GM12878 (cell line): ENCODE results near the gene AHCYL2. TPM values are rescaled to one million over a fixed set of nuclear protein-coding genes. Genes with fewer than 3 reads are reported as not detected.

Experiments used
- ATAC-seq: fragments of 200-7000 bp; cut with Tn5 transposase; 3 replicates; pipeline ENCODE4 v1.9.1; 2020; ENCODE audit warnings: mild to moderate bottlenecking, moderate library complexity
- BruUV-seq: library from RNA; stranded (reverse); fragments of 400-500 nt; replicated peaks from 2 replicates; lab custom pipeline; 2021; lab: Mats Ljungman, UMichigan
- CTCF ChIA-PET: fragments of 300-600 bp; sonication (Branson Sonifier 250); formaldehyde crosslinking; extraction: SDS; loops from one replicate; lab custom pipeline; 2021; ENCODE audit warnings: inconsistent platforms; lab: Yijun Ruan, JAX
- POLR2A ChIA-PET: fragments of 350-600 bp; formaldehyde crosslinking; extraction: SDS; loops from one replicate; lab custom pipeline; 2021; ENCODE audit warnings: inconsistent platforms; lab: Charles Lee
- RAD21 ChIA-PET: fragments of 300-600 bp; sonication (Branson Sonifier 250); formaldehyde crosslinking; loops from one replicate; lab custom pipeline; 2023; ENCODE audit warnings: antibody characterized with exemption; ENCODE audit not compliant: unreplicated experiment; lab: Charles Lee
- SMC1A ChIA-PET: fragments of 300-600 bp; sonication (Branson Sonifier 250); formaldehyde crosslinking; loops from one replicate; lab custom pipeline; 2023; ENCODE audit not compliant: unreplicated experiment, uncharacterized antibody; lab: Charles Lee
- DNase-seq: peaks from one replicate; pipeline ENCODE4 v3.0.0-alpha.2; 2011; ENCODE audit warnings: low read depth, low spot score
- FAIRE-seq: peaks from 3 replicates; lab custom pipeline; 2011; peaks lifted over from hg19 to GRCh38; lab: Jason Lieb, UNC
- H2AFZ ChIP-seq: 2 replicates; pipeline ENCODE4 v1.6.0; 2011; ENCODE audit warnings: low read depth, low read length, control low read depth; ENCODE audit not compliant: control insufficient read depth
- H3K27ac ChIP-seq: 2 replicates; pipeline ENCODE4 v1.5.1; 2011; ENCODE audit warnings: control low read depth; ENCODE audit not compliant: control insufficient read depth, insufficient read depth
- H3K27me3 ChIP-seq, 2 experiments: replicated peaks in 1 of 2; 2 replicates each; pipeline versions ENCODE4 v1.6.0 to v1.6.1; 2011; ENCODE audit warnings: low read length in 1 of 2; ENCODE audit not compliant: control insufficient read depth in 2 of 2, insufficient read depth in 2 of 2
- H3K36me3 ChIP-seq, 2 experiments: 2 replicates each; pipeline ENCODE4 v1.5.1; 2011; ENCODE audit warnings: low read length in 1 of 2; ENCODE audit not compliant: control insufficient read depth in 2 of 2, insufficient read depth in 2 of 2
- H3K4me1 ChIP-seq: 2 replicates; pipeline ENCODE4 v1.6.1; 2011; ENCODE audit warnings: mild to moderate bottlenecking, low read length, moderate library complexity, mixed read lengths; ENCODE audit not compliant: control insufficient read depth, insufficient read depth
- H3K4me2 ChIP-seq: 2 replicates; pipeline ENCODE4 v1.6.0; 2011; ENCODE audit warnings: control low read depth; ENCODE audit not compliant: control insufficient read depth, insufficient read depth
- H3K4me3 ChIP-seq: fragments of 200-600 bp; sonication (generic); 2 replicates; pipeline ENCODE4 v1.5.1; 2016
- H3K79me2 ChIP-seq: 2 replicates; pipeline ENCODE4 v1.6.0; 2011; ENCODE audit warnings: low read length; ENCODE audit not compliant: control insufficient read depth, insufficient read depth
- H3K9ac ChIP-seq: 2 replicates; pipeline ENCODE4 v1.8.0; 2011; ENCODE audit warnings: low read length, control low read depth, mixed read lengths; ENCODE audit not compliant: control insufficient read depth, insufficient read depth
- H3K9me3 ChIP-seq: replicated peaks from 3 replicates; pipeline ENCODE4 v1.5.1; 2011; ENCODE audit warnings: mild to moderate bottlenecking, low read length; ENCODE audit not compliant: control insufficient read depth, insufficient read depth
- H4K20me1 ChIP-seq: 2 replicates; pipeline ENCODE4 v1.6.0; 2011; ENCODE audit not compliant: control insufficient read depth, insufficient read depth
- BHLHE40 ChIP-seq, 2 experiments: fragments of 450-650 bp in 1 of 2; IDR thresholded peaks; 2 replicates each; pipeline ENCODE4 v1.6.1; 2011 to 2017; ENCODE audit warnings: low read depth in 2 of 2, borderline replicate concordance in 1 of 2, improper control_type of control experiment in 1 of 2, low read length in 1 of 2, mild to moderate bottlenecking in 1 of 2
- BMI1 ChIP-seq: fragments of 450-650 bp; IDR thresholded peaks from 2 replicates; pipeline ENCODE4 v1.6.1; 2016; ENCODE audit warnings: mild to moderate bottlenecking, moderate library complexity, borderline replicate concordance
- NBN ChIP-seq: fragments of 450-650 bp; IDR thresholded peaks from 2 replicates; pipeline ENCODE4 v1.6.1; 2016
- SMAD1 ChIP-seq: fragments of 450-650 bp; IDR thresholded peaks from 2 replicates; pipeline ENCODE4 v1.6.1; 2018; ENCODE audit warnings: mild to moderate bottlenecking, low read depth; ENCODE audit not compliant: partially characterized antibody
- YBX1 ChIP-seq: fragments of 450-650 bp; IDR thresholded peaks from 2 replicates; pipeline ENCODE4 v1.6.1; 2016; ENCODE audit warnings: antibody characterized with exemption
- ZNF207 ChIP-seq: fragments of 450-650 bp; IDR thresholded peaks from 2 replicates; pipeline ENCODE4 v1.6.1; 2014; ENCODE audit warnings: antibody characterized with exemption, mild to moderate bottlenecking, borderline replicate concordance
- WGBS: methylation state at CpG from one replicate; pipeline ENCODE4 v1.1.6; 2016; ENCODE audit warnings: low lambda C conversion rate; ENCODE audit not compliant: insufficient replicate concordance, insufficient coverage; ENCODE audit errors: missing lambda C conversion rate; 5-methylcytosine and 5-hydroxymethylcytosine counted together
- in situ Hi-C: fragments of 300-500 bp; cut with MboI; formaldehyde crosslinking; loops from 9 replicates; pipeline ENCODE4 v1.14.3; 2018; ENCODE audit warnings: mixed read lengths
- intact Hi-C: fragments of 100-400 bp; cut with micrococcal nuclease; formaldehyde crosslinking; loops from one replicate; pipeline ENCODE4 v1.14.2; 2022; ENCODE audit not compliant: unreplicated experiment
- polyA plus RNA-seq, 11 experiments: library from polyadenylated mRNA; depleted of rRNA in 4 of 11; unstranded in 6 of 11; stranded (reverse) in 5 of 11; fragments of >200 nt; fragmentation: Nextera tagmentation in 4 of 11; fragmentation: Illumina TruSeq in 1 of 11; extraction: Ambion mirVana in 4 of 11; extraction: Trizol in 1 of 11; gene quantifications; 1 replicate in 1 of 11; 2 replicates in 10 of 11; pipeline versions ENCODE4 v1.2.1 to v1.2.3, GENCODE V29; 2011 to 2016; ENCODE audit warnings: inconsistent platforms in 2 of 11, missing spikeins in 2 of 11, low read depth in 1 of 11
- total RNA-seq, 4 experiments: library from RNA; depleted of rRNA in 3 of 4; stranded (reverse); fragments of >200 nt in 3 of 4; fragmentation: Illumina TruSeq in 1 of 4; extraction: Trizol in 1 of 4; gene quantifications; 2 replicates each; pipeline versions ENCODE4 v1.2.1 to v1.2.3, GENCODE V29; 2013 to 2021
- TF ChIP-seq, protein P1 (sequence below): fragments of 450-650 bp; IDR thresholded peaks from 2 replicates; pipeline ENCODE4 v1.6.1; 2018; ENCODE audit warnings: borderline replicate concordance, mild to moderate bottlenecking; ENCODE audit not compliant: partially characterized antibody
- TF ChIP-seq, protein P2 (sequence below): fragments of 450-650 bp; IDR thresholded peaks from 2 replicates; pipeline ENCODE4 v1.6.1; 2017; ENCODE audit warnings: mild to moderate bottlenecking
- TF ChIP-seq, protein P3 (sequence below): fragments of 450-650 bp; formaldehyde crosslinking; IDR thresholded peaks from 2 replicates; pipeline ENCODE4 v1.5.0; 2022; ENCODE audit warnings: mild to moderate bottlenecking, missing genetic modification characterization

The AHCYL2 gene
- total and polyA plus RNA-seq, 10 of the 15 experiments (the other 5 are each of a cell fraction or from before 2014, with no cell fraction given): 1.7 to 29.1 (median 5.4) TPM

DNA sequence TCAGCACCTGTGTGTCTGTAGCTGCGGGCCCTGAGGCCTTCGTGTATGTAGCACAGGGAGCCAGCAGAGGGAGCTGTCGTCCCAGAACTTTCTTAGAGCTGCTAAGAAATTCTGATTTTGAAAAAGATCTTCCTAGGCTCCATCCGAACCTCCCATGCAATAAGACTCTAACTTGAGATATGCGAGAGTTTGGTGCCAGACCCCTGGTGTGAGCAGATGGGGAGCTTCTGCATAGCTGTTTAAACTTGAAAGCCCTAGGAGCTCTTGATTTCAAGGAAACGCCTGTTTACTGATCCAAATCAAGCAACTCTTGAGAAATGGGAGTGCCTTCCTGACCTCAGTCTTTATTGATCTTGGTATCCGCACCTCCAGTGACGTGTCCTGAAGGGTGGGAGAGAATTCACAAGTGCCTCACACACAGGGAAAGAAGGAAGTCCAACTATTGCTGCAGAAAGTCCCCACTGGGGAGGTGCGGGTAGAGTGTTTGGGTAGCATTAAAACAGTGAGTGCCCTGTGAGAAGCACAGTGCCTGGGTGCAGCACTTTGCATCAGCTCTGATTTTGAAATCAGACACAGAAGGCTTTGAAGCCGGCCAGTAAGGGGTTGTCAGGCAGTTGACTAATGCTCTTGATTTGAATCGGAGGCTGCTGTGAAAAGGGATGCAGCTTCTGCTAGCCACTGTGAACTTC is 143.0 kb downstream of the AHCYL2 start (continued):
- TF ChIP-seq, protein P1, sequence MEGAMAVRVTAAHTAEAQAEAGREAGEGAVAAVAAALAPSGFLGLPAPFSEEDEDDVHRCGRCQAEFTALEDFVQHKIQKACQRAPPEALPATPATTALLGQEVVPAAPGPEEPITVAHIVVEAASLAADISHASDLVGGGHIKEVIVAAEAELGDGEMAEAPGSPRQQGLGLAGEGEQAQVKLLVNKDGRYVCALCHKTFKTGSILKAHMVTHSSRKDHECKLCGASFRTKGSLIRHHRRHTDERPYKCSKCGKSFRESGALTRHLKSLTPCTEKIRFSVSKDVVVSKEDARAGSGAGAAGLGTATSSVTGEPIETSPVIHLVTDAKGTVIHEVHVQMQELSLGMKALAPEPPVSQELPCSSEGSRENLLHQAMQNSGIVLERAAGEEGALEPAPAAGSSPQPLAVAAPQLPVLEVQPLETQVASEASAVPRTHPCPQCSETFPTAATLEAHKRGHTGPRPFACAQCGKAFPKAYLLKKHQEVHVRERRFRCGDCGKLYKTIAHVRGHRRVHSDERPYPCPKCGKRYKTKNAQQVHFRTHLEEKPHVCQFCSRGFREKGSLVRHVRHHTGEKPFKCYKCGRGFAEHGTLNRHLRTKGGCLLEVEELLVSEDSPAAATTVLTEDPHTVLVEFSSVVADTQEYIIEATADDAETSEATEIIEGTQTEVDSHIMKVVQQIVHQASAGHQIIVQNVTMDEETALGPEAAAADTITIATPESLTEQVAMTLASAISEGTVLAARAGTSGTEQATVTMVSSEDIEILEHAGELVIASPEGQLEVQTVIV: no peak
- no peak for TF ChIP-seq NBN
- TF ChIP-seq, protein P2, sequence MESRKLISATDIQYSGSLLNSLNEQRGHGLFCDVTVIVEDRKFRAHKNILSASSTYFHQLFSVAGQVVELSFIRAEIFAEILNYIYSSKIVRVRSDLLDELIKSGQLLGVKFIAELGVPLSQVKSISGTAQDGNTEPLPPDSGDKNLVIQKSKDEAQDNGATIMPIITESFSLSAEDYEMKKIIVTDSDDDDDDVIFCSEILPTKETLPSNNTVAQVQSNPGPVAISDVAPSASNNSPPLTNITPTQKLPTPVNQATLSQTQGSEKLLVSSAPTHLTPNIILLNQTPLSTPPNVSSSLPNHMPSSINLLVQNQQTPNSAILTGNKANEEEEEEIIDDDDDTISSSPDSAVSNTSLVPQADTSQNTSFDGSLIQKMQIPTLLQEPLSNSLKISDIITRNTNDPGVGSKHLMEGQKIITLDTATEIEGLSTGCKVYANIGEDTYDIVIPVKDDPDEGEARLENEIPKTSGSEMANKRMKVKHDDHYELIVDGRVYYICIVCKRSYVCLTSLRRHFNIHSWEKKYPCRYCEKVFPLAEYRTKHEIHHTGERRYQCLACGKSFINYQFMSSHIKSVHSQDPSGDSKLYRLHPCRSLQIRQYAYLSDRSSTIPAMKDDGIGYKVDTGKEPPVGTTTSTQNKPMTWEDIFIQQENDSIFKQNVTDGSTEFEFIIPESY: no peak
- TF ChIP-seq ZNF207: peak; percentile 73; the same call in 1 of the 2 replicates

DNA sequence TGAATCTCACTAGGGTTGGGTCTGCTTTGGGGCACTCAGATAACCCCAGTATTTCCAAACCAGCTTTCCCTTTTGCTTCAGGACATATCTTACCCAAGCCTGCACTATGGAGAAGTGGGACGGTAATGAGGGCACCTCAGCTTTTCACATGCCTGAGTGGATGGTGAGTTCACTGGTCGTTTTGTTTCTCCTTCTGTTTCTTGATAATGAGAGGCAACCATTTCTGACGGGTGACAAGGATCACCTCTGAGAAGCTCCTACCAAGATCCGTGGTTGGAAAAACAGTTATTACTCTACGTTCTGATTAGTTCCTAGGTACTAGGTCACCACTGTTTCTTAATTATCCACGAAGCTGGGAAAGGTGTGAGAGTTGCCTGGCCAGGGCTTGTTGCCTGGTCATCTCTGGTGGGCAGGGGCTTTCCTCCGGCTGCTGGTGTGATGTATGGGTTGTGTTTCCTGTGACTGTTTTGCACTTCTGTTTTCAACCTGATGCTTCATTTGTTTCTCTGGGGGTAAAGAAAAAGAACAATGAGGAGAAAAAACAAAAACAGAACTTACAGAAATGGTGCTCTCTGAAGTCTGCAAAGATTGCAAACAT is 143.7 kb downstream of the AHCYL2 start:
- ChIA-PET POLR2A (interaction anchor here (0.6 to 4.3 kb wide), 16 partner anchors 8 to 455 kb away, joined by 3 to 27 read pairs (median 4); partner anchors contain the start of genes AHCYL2 and STRIP2), RAD21 (interaction anchor here (0.7 to 16.7 kb wide), 40 partner anchors 9 to 641 kb away, joined by 3 to 333 read pairs (median 7); partner anchors contain the start of genes AHCYL2, NRF1 and STRIP2), SMC1A (interaction anchor here (0.5 to 18.3 kb wide), 34 partner anchors 8 to 642 kb away, joined by 3 to 451 read pairs (median 6); partner anchors contain the start of gene STRIP2), CTCF (interaction anchor here (0.6 to 16.9 kb wide), 54 partner anchors 10 to 642 kb away, joined by 3 to 561 read pairs (median 5); partner anchors contain the start of genes AHCYL2 and STRIP2)
- intact Hi-C loops: loop anchor here (1.0 to 5.0 kb wide), 4 partner anchors 66 to 459 kb away; partner anchors contain the start of gene STRIP2
- Histone ChIP-seq H3K9ac (peak overlapping the region; percentile 69), H3K27me3 (no peaks in the 10 kb centered on the region), H3K9me3 (no peaks in the 10 kb centered on the region), H3K27ac (peak overlapping the region; percentile 92), H4K20me1 (no peaks in the 10 kb centered on the region), H3K36me3 (no peaks in the 10 kb centered on the region), H3K4me2 (peak overlapping the region; percentile 75), H2AFZ (peak overlapping the region; percentile 86), H3K4me1 (peaks cover 10% of the 10 kb centered on the region; the same call in 1 of the 2 replicates), H3K4me3 (peak overlapping the region; percentile 45), H3K79me2 (no peaks in the 10 kb centered on the region; the same call in 1 of the 2 replicates)
- TSS peak; percentile 54 for BruUV-seq
- ATAC-seq (peak; percentile 80), FAIRE-seq (no peak), DNase-seq (peak; percentile 55)
- 1% methylated on average over 7 of the region's 7 CpGs for WGBS
- in situ Hi-C loops: loop anchor here (5.0 to 10.0 kb wide), 3 partner anchors 94 to 646 kb away; no protein-coding TSS in a partner anchor
- TF ChIP-seq SMAD1 (peak; percentile 17), BHLHE40 (IDR thresholded peaks at IDR 0.05; ENCODE audit: borderline replicate concordance in 1 of 2, low read depth in 2 of 2, low read length in 1 of 2) (peak in 1 of 2 experiments; percentile 23; a peak in 1 of 4 replicates), BMI1 (no peak), YBX1 (no peak)
- TF ChIP-seq, protein P3, sequence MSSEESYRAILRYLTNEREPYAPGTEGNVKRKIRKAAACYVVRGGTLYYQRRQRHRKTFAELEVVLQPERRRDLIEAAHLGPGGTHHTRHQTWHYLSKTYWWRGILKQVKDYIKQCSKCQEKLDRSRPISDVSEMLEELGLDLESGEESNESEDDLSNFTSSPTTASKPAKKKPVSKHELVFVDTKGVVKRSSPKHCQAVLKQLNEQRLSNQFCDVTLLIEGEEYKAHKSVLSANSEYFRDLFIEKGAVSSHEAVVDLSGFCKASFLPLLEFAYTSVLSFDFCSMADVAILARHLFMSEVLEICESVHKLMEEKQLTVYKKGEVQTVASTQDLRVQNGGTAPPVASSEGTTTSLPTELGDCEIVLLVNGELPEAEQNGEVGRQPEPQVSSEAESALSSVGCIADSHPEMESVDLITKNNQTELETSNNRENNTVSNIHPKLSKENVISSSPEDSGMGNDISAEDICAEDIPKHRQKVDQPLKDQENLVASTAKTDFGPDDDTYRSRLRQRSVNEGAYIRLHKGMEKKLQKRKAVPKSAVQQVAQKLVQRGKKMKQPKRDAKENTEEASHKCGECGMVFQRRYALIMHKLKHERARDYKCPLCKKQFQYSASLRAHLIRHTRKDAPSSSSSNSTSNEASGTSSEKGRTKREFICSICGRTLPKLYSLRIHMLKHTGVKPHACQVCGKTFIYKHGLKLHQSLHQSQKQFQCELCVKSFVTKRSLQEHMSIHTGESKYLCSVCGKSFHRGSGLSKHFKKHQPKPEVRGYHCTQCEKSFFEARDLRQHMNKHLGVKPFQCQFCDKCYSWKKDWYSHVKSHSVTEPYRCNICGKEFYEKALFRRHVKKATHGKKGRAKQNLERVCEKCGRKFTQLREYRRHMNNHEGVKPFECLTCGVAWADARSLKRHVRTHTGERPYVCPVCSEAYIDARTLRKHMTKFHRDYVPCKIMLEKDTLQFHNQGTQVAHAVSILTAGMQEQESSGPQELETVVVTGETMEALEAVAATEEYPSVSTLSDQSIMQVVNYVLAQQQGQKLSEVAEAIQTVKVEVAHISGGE (CRISPR knock-in tag): no peak
